Type B pancreatic cell (in vitro differentiated cells): ENCODE data around the gene TMEM98. TPM values are rescaled to one million over a fixed set of nuclear protein-coding genes. Genes with fewer than 3 reads are reported as not detected.

Experiments
- DNase-seq: peaks from one replicate; pipeline ENCODE4 v3.0.0; 2021; ENCODE audit warnings: mixed read lengths; ENCODE audit not compliant: unreplicated experiment; ENCODE audit errors: extremely low spot score
- H3K27ac Mint-ChIP-seq: 2 replicates; pipeline ENCODE4 v1.8.0; 2021; ENCODE audit warnings: mild to moderate bottlenecking, mixed read lengths
- H3K27me3 Mint-ChIP-seq: 2 replicates; pipeline ENCODE4 v1.8.0; 2021; ENCODE audit warnings: mixed read lengths
- H3K36me3 Mint-ChIP-seq: 2 replicates; pipeline ENCODE4 v1.8.0; 2021; ENCODE audit warnings: mixed read lengths
- H3K4me1 Mint-ChIP-seq: one replicate; pipeline ENCODE4 v1.8.0; 2021; ENCODE audit warnings: mixed read lengths; ENCODE audit not compliant: unreplicated experiment
- H3K4me3 Mint-ChIP-seq: 2 replicates; pipeline ENCODE4 v1.8.0; 2021; ENCODE audit warnings: mild to moderate bottlenecking, mixed read lengths
- H3K9me3 Mint-ChIP-seq: 2 replicates; pipeline ENCODE4 v1.8.0; 2021; ENCODE audit warnings: mixed read lengths
- CTCF ChIP-seq: fragments of 200-600 bp; sonication (generic); conservative IDR thresholded peaks from 2 replicates; pipeline ENCODE4 v1.5.0; 2021; ENCODE audit warnings: antibody characterized with exemption, mild to moderate bottlenecking
- total RNA-seq: library from RNA; stranded (reverse); gene quantifications from 2 replicates; pipeline ENCODE4 v1.2.1, GENCODE V29; 2021; ENCODE audit warnings: low replicate concordance

Gene TMEM98
- total RNA-seq, 1 donor from 2014 or later: 161 TPM

GRCh38 chr17:32955155-32955554, 27.2 kb downstream of the TMEM98 start:
- H3K9me3 Mint-ChIP-seq: no peaks in the 10 kb centered on the region
- TF ChIP-seq CTCF: no peak
- no peak overlapping the region for H3K27ac Mint-ChIP-seq
- H3K27me3 Mint-ChIP-seq: peaks cover 3% of the 10 kb centered on the region
- no peak for DNase-seq
- peaks cover 9% of the 10 kb centered on the region for H3K4me1 Mint-ChIP-seq
- H3K36me3 Mint-ChIP-seq: no peaks in the 10 kb centered on the region
- no peak overlapping the region for H3K4me3 Mint-ChIP-seq

GRCh38 chr17:32956240-32956970, 28.5 kb downstream of the TMEM98 start:
- Mint-ChIP-seq H3K27me3 (peaks cover 8% of the 10 kb centered on the region), H3K4me1 (peaks cover 9% of the 10 kb centered on the region), H3K4me3 (no peak overlapping the region), H3K9me3 (no peaks in the 10 kb centered on the region), H3K36me3 (no peaks in the 10 kb centered on the region), H3K27ac (no peak overlapping the region)
- DNase-seq: no peak
- TF ChIP-seq CTCF: no peak

GRCh38 chr17:32958418-32958817, 30.5 kb downstream of the TMEM98 start:
- Mint-ChIP-seq H3K4me3 (peak overlapping the region; percentile 7), H3K36me3 (no peaks in the 10 kb centered on the region), H3K27ac (no peak overlapping the region), H3K27me3 (peaks cover 8% of the 10 kb centered on the region), H3K4me1 (peaks cover 13% of the 10 kb centered on the region), H3K9me3 (no peaks in the 10 kb centered on the region)
- DNase-seq: no peak
- no peak for TF ChIP-seq CTCF

- Mint-ChIP-seq H3K4me3 (no peak overlapping the region), H3K9me3 (no peaks in the 10 kb centered on the region), H3K27ac (no peak overlapping the region), H3K4me1 (peaks cover 13% of the 10 kb centered on the region), H3K27me3 (peaks cover 14% of the 10 kb centered on the region), H3K36me3 (no peaks in the 10 kb centered on the region)
- no peak for TF ChIP-seq CTCF
- DNase-seq: no peak
Observed at GRCh38 chr17:32960815-32961214, 32.9 kb downstream of the TMEM98 start.

- no peaks in the 10 kb centered on the region for H3K36me3 Mint-ChIP-seq
- no peak for DNase-seq
- H3K4me3 Mint-ChIP-seq: no peak overlapping the region
- peaks cover 13% of the 10 kb centered on the region for H3K4me1 Mint-ChIP-seq
- no peaks in the 10 kb centered on the region for H3K9me3 Mint-ChIP-seq
- H3K27ac Mint-ChIP-seq: no peak overlapping the region
- H3K27me3 Mint-ChIP-seq: peaks cover 15% of the 10 kb centered on the region
- no peak for TF ChIP-seq CTCF
Observed at GRCh38 chr17:32962320-32962711, 34.4 kb downstream of the TMEM98 start.
